Measurements from ENCODE around the gene RMC1. TPM values are rescaled to one million over a fixed set of nuclear protein-coding genes. Genes with fewer than 3 reads are reported as not detected.

RMC1 gene
- total RNA-seq, 2 experiments from 2014 or later = 26.2 to 29.7 TPM

- no peaks in the 10 kb centered on the region for H3K9me3 Mint-ChIP-seq
- H3K27ac Mint-ChIP-seq = no peak overlapping the region
- no peak overlapping the region for H3K4me3 Mint-ChIP-seq
- CTCF ChIA-PET = interaction anchor here (0.6 to 4.1 kb wide), 7 partner anchors 40 to 122 kb away, joined by 3 to 18 read pairs (median 4); no protein-coding TSS in a partner anchor
- DNase-seq = no peak
- intact Hi-C loops (cut with micrococcal nuclease) = loop anchor here (10.0 kb wide), 1 partner anchor 786 kb away; no protein-coding TSS in a partner anchor
- H3K27me3 Mint-ChIP-seq (ENCODE audit: low read depth) = no peaks in the 10 kb centered on the region
- H3K36me3 Mint-ChIP-seq (ENCODE audit: low read depth) = peaks cover 8% of the 10 kb centered on the region
- peaks cover 52% of the 10 kb centered on the region for H3K4me1 Mint-ChIP-seq (ENCODE audit: low read depth)
Measured at GRCh38 chr18:23580677-23581367, 77.5 kb downstream of the RMC1 start.

Other genes with a start within 250 kb of the RMC1 start
- gene RIOK3, start 50.2 kb upstream of the RMC1 start, total RNA-seq = 10 to 100 TPM; 53.8 to 59.5 TPM
- 10 to 100 TPM; 25.9 to 27.9 TPM for gene NPC1, start 83.0 kb downstream of the RMC1 start, total RNA-seq
- not detected for gene ANKRD29, start 159.4 kb downstream of the RMC1 start, total RNA-seq
- gene LAMA3, start 185.9 kb downstream of the RMC1 start, total RNA-seq = under 1 TPM; 0.05 to 0.10 TPM